ENCODE results near the gene PRICKLE4. TPM values are rescaled to one million over a fixed set of nuclear protein-coding genes. Genes with fewer than 3 reads are reported as not detected.
"Not testable (repeated sequence)": the region's sequence is repeated elsewhere in the genome, so short reads cannot be mapped to it uniquely, and the experiment has no call there.

The PRICKLE4 gene
- total RNA-seq, 1 donor from 2014 or later, result 7.3 TPM

- DNase-seq (ENCODE audit: low spot score) (no peak), ATAC-seq (no peak)
These were observed 9.5 kb downstream of the PRICKLE4 start for GRCh38 chr6:41790045-41790444.

- ATAC-seq, result no peak
- DNase-seq (ENCODE audit: low spot score), result no peak
These were observed 10.7 kb downstream of the PRICKLE4 start for GRCh38 chr6:41791305-41791704.

GRCh38 chr6:41791984-41792383 is 11.4 kb downstream of the PRICKLE4 start:
- ATAC-seq (no peak), DNase-seq (ENCODE audit: low spot score) (no peak)

GRCh38 chr6:41796474-41796873 is 15.9 kb downstream of the PRICKLE4 start:
- DNase-seq (ENCODE audit: low spot score), result no peak
- ATAC-seq, result no peak

- no peak for DNase-seq (ENCODE audit: low spot score)
- no peak for ATAC-seq
These were observed 18.4 kb downstream of the PRICKLE4 start for GRCh38 chr6:41798901-41799558.

GRCh38 chr6:41799559-41799911 is 19.0 kb downstream of the PRICKLE4 start:
- DNase-seq (ENCODE audit: low spot score) (no peak), ATAC-seq (no peak)

- ATAC-seq (no peak), DNase-seq (ENCODE audit: low spot score) (no peak)
These were observed 20.8 kb downstream of the PRICKLE4 start for GRCh38 chr6:41801380-41801779.

- DNase-seq (ENCODE audit: low spot score), result no peak
- ATAC-seq, result no peak
These were observed 25.5 kb downstream of the PRICKLE4 start for GRCh38 chr6:41805830-41806774.

GRCh38 chr6:41811095-41811494 is 30.5 kb downstream of the PRICKLE4 start:
- ATAC-seq (no peak), DNase-seq (ENCODE audit: low spot score) (no peak)

GRCh38 chr6:41811946-41812345 is 31.4 kb downstream of the PRICKLE4 start:
- ATAC-seq; DNase-seq (ENCODE audit: low spot score): not testable (repeated sequence)

GRCh38 chr6:41813469-41813868 is 32.9 kb downstream of the PRICKLE4 start:
- DNase-seq (ENCODE audit: low spot score), result no peak
- ATAC-seq, result no peak

GRCh38 chr6:41813956-41814355 is 33.4 kb downstream of the PRICKLE4 start:
- ATAC-seq (no peak), DNase-seq (ENCODE audit: low spot score) (no peak)

GRCh38 chr6:41814629-41815028 is 34.0 kb downstream of the PRICKLE4 start:
- DNase-seq (ENCODE audit: low spot score) (no peak), ATAC-seq (no peak)

GRCh38 chr6:41815587-41815986 is 35.0 kb downstream of the PRICKLE4 start:
- no peak for ATAC-seq
- no peak for DNase-seq (ENCODE audit: low spot score)

GRCh38 chr6:41818271-41819054 is 37.9 kb downstream of the PRICKLE4 start:
- ATAC-seq (no peak), DNase-seq (ENCODE audit: low spot score) (no peak)

GRCh38 chr6:41821266-41821665 is 40.7 kb downstream of the PRICKLE4 start:
- ATAC-seq (no peak), DNase-seq (ENCODE audit: low spot score) (no peak)

GRCh38 chr6:41822021-41822420 is 41.4 kb downstream of the PRICKLE4 start:
- no peak for ATAC-seq
- DNase-seq (ENCODE audit: low spot score), result no peak

- ATAC-seq, result no peak
- DNase-seq (ENCODE audit: low spot score), result no peak
These were observed 42.6 kb downstream of the PRICKLE4 start for GRCh38 chr6:41823178-41823577.

- no peak for DNase-seq (ENCODE audit: low spot score)
- no peak for ATAC-seq
These were observed 44.3 kb downstream of the PRICKLE4 start for GRCh38 chr6:41824571-41825569.

- ATAC-seq, result no peak
These were observed 45.9 kb downstream of the PRICKLE4 start for GRCh38 chr6:41826343-41827022.

More at GRCh38 chr6:41826343-41827022, 45.9 kb downstream of the PRICKLE4 start:
- DNase-seq (ENCODE audit: low spot score), result no peak
